ENCODE results near the gene BCAS3.

DNA sequence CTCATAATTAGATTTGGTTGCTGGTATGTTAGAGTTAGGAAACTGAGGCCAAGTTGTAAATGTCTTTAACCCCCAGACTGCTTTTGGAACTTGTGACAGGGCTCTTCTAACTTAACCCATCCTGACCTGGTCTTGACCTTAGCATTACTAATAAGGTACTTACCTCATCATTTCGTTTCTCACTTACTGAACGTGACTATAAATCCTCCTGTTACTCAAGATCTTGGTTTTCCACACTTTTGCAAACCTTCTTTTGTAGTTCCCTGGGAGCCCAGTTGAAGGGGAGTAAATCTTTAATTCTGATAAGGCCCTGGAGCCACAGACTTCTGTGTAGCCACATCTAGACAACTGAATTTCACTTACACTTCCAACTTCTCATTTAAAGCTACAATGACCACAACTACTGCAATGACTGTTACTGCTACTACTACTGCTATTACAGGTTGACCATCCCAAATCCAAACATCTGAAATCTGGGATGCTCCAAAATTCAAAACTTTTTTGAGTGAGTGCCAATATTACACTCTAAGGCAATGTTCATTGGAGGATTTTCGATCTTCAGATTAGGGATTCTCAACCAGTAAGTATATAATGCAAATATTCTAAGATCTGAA is 473.1 kb downstream of the BCAS3 start:
- TF ChIP-seq EZH2phosphoT487 (IDR thresholded peaks at IDR 0.05; ENCODE audit: borderline replicate concordance) (no peak), SP1 (IDR thresholded peaks at IDR 0.05; ENCODE audit: low read depth) (no peak), CTCF (IDR thresholded peaks at IDR 0.05 in 2 of 3, conservative IDR thresholded peaks at IDR 0.05 in 1 of 3; ENCODE audit: borderline replicate concordance in 1 of 3, insufficient read depth in 1 of 3, low read depth in 2 of 3, low read length in 2 of 3) (no peak)

Data from HCT116 (cell line).